DND-41 (cell line): ENCODE measurements around the gene GPBP1L1.

ENCODE experiments used
- ATAC-seq: fragments of 200-7000 bp; cut with Tn5 transposase; 3 replicates; pipeline ENCODE4 v1.9.1; 2021; ENCODE audit warnings: low read depth; ENCODE audit not compliant: insufficient read depth
- DNase-seq: peaks from one replicate; pipeline ENCODE4 v3.0.0-alpha.2; 2020
- H2AFZ ChIP-seq: 2 replicates; pipeline ENCODE4 v1.6.0; 2012; ENCODE audit warnings: low read depth, low read length
- H3K27ac ChIP-seq: 2 replicates; pipeline ENCODE4 v1.5.1; 2012; ENCODE audit warnings: low read length, inconsistent platforms
- H3K27me3 ChIP-seq: fragments of 200-600 bp; sonication (generic); 2 replicates; pipeline ENCODE4 v1.6.0; 2012; ENCODE audit warnings: low read length, mild to moderate bottlenecking, inconsistent platforms; ENCODE audit not compliant: insufficient read depth, poor library complexity
- H3K36me3 ChIP-seq: 2 replicates; pipeline ENCODE4 v1.5.1; 2012; ENCODE audit warnings: low read length, inconsistent platforms; ENCODE audit not compliant: insufficient read depth
- H3K4me1 ChIP-seq: 2 replicates; pipeline ENCODE4 v1.5.1; 2012; ENCODE audit warnings: mild to moderate bottlenecking, low read length; ENCODE audit not compliant: insufficient read depth
- H3K4me2 ChIP-seq: 2 replicates; pipeline ENCODE4 v1.6.0; 2012; ENCODE audit warnings: mild to moderate bottlenecking, moderate library complexity, low read length, inconsistent platforms; ENCODE audit not compliant: insufficient read depth
- H3K4me3 ChIP-seq, 2 experiments: fragments of 200-600 bp in 1 of 2; shearing (Covaris generic) in 1 of 2; 2 replicates each; pipeline ENCODE4 v1.5.1; 2012 to 2016; ENCODE audit warnings: inconsistent platforms in 2 of 2, low read length in 2 of 2, mild to moderate bottlenecking in 2 of 2, low read depth in 1 of 2, moderate library complexity in 1 of 2
- H3K79me2 ChIP-seq: 2 replicates; pipeline ENCODE4 v1.6.0; 2012; ENCODE audit warnings: low read length, inconsistent platforms; ENCODE audit not compliant: insufficient read depth
- H3K9ac ChIP-seq: 2 replicates; pipeline ENCODE4 v1.6.0; 2012; ENCODE audit warnings: low read depth, mild to moderate bottlenecking, inconsistent platforms, low read length, moderate library complexity
- H3K9me3 ChIP-seq: 2 replicates; pipeline ENCODE4 v1.5.1; 2012; ENCODE audit warnings: low read length, moderate library complexity, mild to moderate bottlenecking, inconsistent platforms; ENCODE audit not compliant: insufficient read depth, severe bottlenecking
- H4K20me1 ChIP-seq: 2 replicates; pipeline ENCODE4 v1.6.0; 2012; ENCODE audit warnings: low read length; ENCODE audit not compliant: insufficient read depth
- CTCF ChIP-seq: IDR thresholded peaks from 2 replicates; pipeline ENCODE4 v1.5.1; 2012; ENCODE audit warnings: borderline replicate concordance, low read length, moderate library complexity, mild to moderate bottlenecking; ENCODE audit not compliant: poor library complexity, severe bottlenecking; ENCODE audit errors: extremely low read depth
- EZH2 ChIP-seq: IDR thresholded peaks from 3 replicates; pipeline ENCODE4 v1.6.1; 2012; ENCODE audit warnings: borderline replicate concordance, low read depth, mild to moderate bottlenecking, moderate library complexity, low read length, inconsistent platforms; ENCODE audit not compliant: severe bottlenecking

The GPBP1L1 gene

GRCh38 chr1:45585110-45585426 lies 101.3 kb downstream of the GPBP1L1 start:
- TF ChIP-seq CTCF: no peak
- no peak for TF ChIP-seq EZH2
- ATAC-seq: no peak
- H2AFZ ChIP-seq: peak overlapping the region; percentile 22

GRCh38 chr1:45584351-45585109 lies 101.8 kb downstream of the GPBP1L1 start:
- Histone ChIP-seq H4K20me1 (peaks cover 49% of the 10 kb centered on the region), H3K4me2 (peak overlapping the region; percentile 69), H2AFZ (peak overlapping the region; percentile 90), H3K9ac (peak overlapping the region; percentile 97), H3K4me3 (peak overlapping the region; percentile 41 to 65), H3K79me2 (peaks cover 60% of the 10 kb centered on the region), H3K27me3 (no peaks in the 10 kb centered on the region), H3K9me3 (no peaks in the 10 kb centered on the region), H3K27ac (peak overlapping the region; percentile 97), H3K36me3 (peaks cover 40% of the 10 kb centered on the region), H3K4me1 (peaks cover 40% of the 10 kb centered on the region)
- peak; percentile 50 for ATAC-seq
- DNase-seq: peak; percentile 90
- no peak for TF ChIP-seq EZH2
- peak; percentile 22 for TF ChIP-seq CTCF

More at GRCh38 chr1:45585110-45585426, 101.3 kb downstream of the GPBP1L1 start:
- Histone ChIP-seq H3K36me3 (peaks cover 44% of the 10 kb centered on the region), H3K4me3 (peak overlapping the region; percentile 41 to 65), H4K20me1 (peaks cover 54% of the 10 kb centered on the region), H3K27me3 (no peaks in the 10 kb centered on the region), H3K79me2 (peaks cover 65% of the 10 kb centered on the region), H3K9me3 (no peaks in the 10 kb centered on the region), H3K4me1 (peaks cover 40% of the 10 kb centered on the region), H3K9ac (peak overlapping the region; percentile 97), H3K27ac (peak overlapping the region; percentile 97), H3K4me2 (peak overlapping the region; percentile 69)
- no peak for DNase-seq

- Histone ChIP-seq H3K27me3 (no peaks in the 10 kb centered on the region), H3K27ac (peak within 1 kb of the TSS; percentile 97), H3K4me3 (peak within 1 kb of the TSS; percentile 41 to 65), H2AFZ (peak within 1 kb of the TSS; percentile 91), H3K4me1 (peaks cover 35% of the 10 kb centered on the region), H4K20me1 (peaks cover 42% of the 10 kb centered on the region), H3K4me2 (peak within 1 kb of the TSS; percentile 69), H3K9me3 (no peaks in the 10 kb centered on the region), H3K79me2 (peaks cover 53% of the 10 kb centered on the region), H3K9ac (peak within 1 kb of the TSS; percentile 97), H3K36me3 (peaks cover 33% of the 10 kb centered on the region)
- no peak for TF ChIP-seq CTCF
- no peak for TF ChIP-seq EZH2
- ATAC-seq (peak; percentile 66), DNase-seq (peak; percentile 93)
These were observed 102.5 kb downstream of the GPBP1L1 start, which contains the start of gene NASP for GRCh38 chr1:45583666-45584350. Gene NASP, plus strand, starts transcription at chr1:45584041. Its CDS starts 106 bp downstream, at chr1:45584147.
